CD8-positive, alpha-beta memory T cell (primary cell): Measurements from ENCODE around the gene TAF7. TPM values are rescaled to one million over a fixed set of nuclear protein-coding genes. Genes with fewer than 3 reads are reported as not detected.
A peak's percentile ranks its signal among the peaks of the same experiment; 100 is the strongest.
"Not testable (repeated sequence)": the region's sequence is repeated elsewhere in the genome, so short reads cannot be mapped to it uniquely, and the experiment has no call there.

ENCODE experiments used
- CTCF ChIA-PET: fragments of 350-600 bp; sonication (Branson Sonifier 250); formaldehyde crosslinking; loops from one replicate; lab custom pipeline; 2021; ENCODE audit warnings: antibody characterized with exemption; lab: Charles Lee
- POLR2A ChIA-PET: fragments of 350-600 bp; sonication (Branson Sonifier 250); formaldehyde crosslinking; loops from one replicate; lab custom pipeline; 2021; ENCODE audit warnings: antibody characterized with exemption; lab: Charles Lee
- DNase-seq, 5 donors: peaks; one replicate each; pipeline versions ENCODE4 v3.0.0 to v3.0.0-alpha.2; 2020 to 2022; ENCODE audit warnings: mixed read lengths in 1 of 5
- H3K27ac ChIP-seq: one replicate; pipeline ENCODE4 v1.7.0; 2013; ENCODE audit warnings: low read depth, mild to moderate bottlenecking, low read length, moderate library complexity
- H3K27me3 ChIP-seq: 2 replicates; pipeline ENCODE4 v1.7.0; 2013; ENCODE audit warnings: low read length, mild to moderate bottlenecking; ENCODE audit not compliant: insufficient read depth, poor library complexity, severe bottlenecking
- H3K36me3 ChIP-seq: 2 replicates; pipeline ENCODE4 v1.7.0; 2013; ENCODE audit warnings: mild to moderate bottlenecking, low read length, moderate library complexity; ENCODE audit not compliant: insufficient read depth
- H3K4me1 ChIP-seq: 2 replicates; pipeline ENCODE4 v1.7.0; 2013; ENCODE audit warnings: mild to moderate bottlenecking, low read length, moderate library complexity; ENCODE audit not compliant: insufficient read depth
- H3K4me3 ChIP-seq: 2 replicates; pipeline ENCODE4 v1.7.0; 2013; ENCODE audit warnings: mild to moderate bottlenecking, low read length
- H3K9me3 ChIP-seq: 2 replicates; pipeline ENCODE4 v1.7.0; 2013; ENCODE audit warnings: mild to moderate bottlenecking, low read length
- H3K27ac Mint-ChIP-seq, 8 donors: one replicate each; pipeline ENCODE4 v1.8.0; 2020 to 2021; ENCODE audit warnings: mixed read lengths in 8 of 8, mild to moderate bottlenecking in 6 of 8, inconsistent platforms in 3 of 8, moderate library complexity in 3 of 8
- H3K27me3 Mint-ChIP-seq, 2 donors: one replicate each; pipeline ENCODE4 v1.8.0; 2020 to 2021; ENCODE audit warnings: mixed read lengths in 2 of 2, mild to moderate bottlenecking in 1 of 2, moderate library complexity in 1 of 2
- H3K36me3 Mint-ChIP-seq, 3 donors: one replicate each; pipeline ENCODE4 v1.8.0; 2020 to 2021; ENCODE audit warnings: mixed read lengths in 3 of 3, inconsistent platforms in 1 of 3, mild to moderate bottlenecking in 1 of 3
- H3K4me1 Mint-ChIP-seq, 3 donors: one replicate each; pipeline ENCODE4 v1.8.0; 2020 to 2021; ENCODE audit warnings: mixed read lengths in 3 of 3, inconsistent platforms in 1 of 3, mild to moderate bottlenecking in 1 of 3
- H3K4me3 Mint-ChIP-seq, 7 donors: one replicate each; pipeline ENCODE4 v1.8.0; 2020 to 2021; ENCODE audit warnings: mixed read lengths in 7 of 7, mild to moderate bottlenecking in 6 of 7, moderate library complexity in 4 of 7, inconsistent platforms in 2 of 7
- H3K9me3 Mint-ChIP-seq, 5 donors: one replicate each; pipeline ENCODE4 v1.8.0; 2020 to 2022; ENCODE audit warnings: mixed read lengths in 5 of 5, mild to moderate bottlenecking in 3 of 5, moderate library complexity in 2 of 5, inconsistent platforms in 1 of 5
- polyA plus RNA-seq: library from polyadenylated mRNA; unstranded; fragments of 300-500 nt; fragmentation: Illumina TruSeq; gene quantifications from one replicate; pipeline ENCODE4 v1.2.3, GENCODE V29; 2021
- total RNA-seq, 2 experiments: library from RNA; stranded (reverse); gene quantifications; one replicate each; pipeline ENCODE4 v1.2.3, GENCODE V29; 2021

The TAF7 gene
- total and polyA plus RNA-seq, 3 experiments from 2014 or later = 70.9 to 196 (median 72.2) TPM

DNA sequence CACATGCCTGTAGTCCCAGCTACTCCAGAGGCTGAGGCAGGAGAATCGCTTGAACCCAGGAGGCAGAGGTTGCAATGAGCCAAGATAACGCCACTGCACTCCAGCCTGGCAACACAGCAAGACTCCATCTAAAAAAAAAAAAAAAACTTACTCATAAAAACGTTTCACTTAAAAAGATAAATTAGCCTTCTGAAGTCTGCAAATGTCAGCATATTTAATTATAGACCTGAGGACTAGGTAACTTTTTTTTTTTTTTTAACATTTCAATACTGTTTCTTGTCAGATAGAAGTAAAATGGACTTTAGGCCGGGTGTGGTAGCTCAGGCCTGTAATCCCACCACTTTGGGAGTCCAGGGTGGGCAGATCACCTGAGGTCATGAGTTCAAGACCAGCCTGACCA is 3.6 kb downstream of the TAF7 start:
- not testable (repeated sequence) for DNase-seq, H3K27me3 ChIP-seq, H3K27ac ChIP-seq, H3K4me3 ChIP-seq, H3K27ac Mint-ChIP-seq, H3K27me3 Mint-ChIP-seq
- ChIA-PET CTCF (interaction anchor here (0.8 to 5.2 kb wide), 2 partner anchors 196 to 247 kb away, joined by 3 to 35 read pairs; no protein-coding TSS in a partner anchor), POLR2A (interaction anchor here (0.7 kb wide), 1 partner anchor 14 kb away, joined by 8 read pairs; no protein-coding TSS in a partner anchor)
- Mint-ChIP-seq H3K4me1 (peaks cover 26 to 49% (median 31%) of the 10 kb centered on the region in 3 donors), H3K9me3 (peaks cover 60 to 99% (median 96%) of the 10 kb centered on the region in 5 donors), H3K4me3 (peak overlapping the region in 1 of 7 donors; percentile 36), H3K36me3 (peaks cover 34 to 73% (median 69%) of the 10 kb centered on the region in 3 donors)
- Histone ChIP-seq H3K9me3 (peaks cover 58% of the 10 kb centered on the region), H3K4me1 (peaks cover 16% of the 10 kb centered on the region), H3K36me3 (peaks cover 12% of the 10 kb centered on the region)

DNA sequence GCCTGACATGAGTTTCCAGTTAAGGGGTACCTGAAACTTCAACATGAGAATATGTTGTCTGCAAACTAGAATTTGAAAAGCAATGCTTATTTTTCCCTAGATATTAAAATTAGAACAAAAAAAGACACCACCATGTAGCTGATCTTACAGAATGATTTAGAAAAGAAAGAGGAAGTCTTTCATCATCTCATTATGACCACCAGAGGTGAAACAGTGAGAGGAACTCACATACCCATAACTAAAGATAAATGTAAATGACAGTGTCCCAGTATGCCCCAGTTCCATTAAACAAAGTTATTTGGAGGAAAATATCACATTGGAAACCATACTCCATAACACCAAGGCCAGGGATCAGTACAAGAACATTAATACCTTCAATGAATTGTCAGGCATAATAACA is 6.9 kb downstream of the TAF7 start:
- Histone ChIP-seq H3K4me1 (no peaks in the 10 kb centered on the region), H3K27ac (no peak overlapping the region), H3K27me3 (no peaks in the 10 kb centered on the region), H3K36me3 (no peaks in the 10 kb centered on the region), H3K9me3 (peaks cover 43% of the 10 kb centered on the region), H3K4me3 (no peak overlapping the region)
- Mint-ChIP-seq H3K36me3 (peaks cover 26 to 63% (median 54%) of the 10 kb centered on the region in 3 donors), H3K4me3 (no peak overlapping the region), H3K27ac (no peak overlapping the region), H3K9me3 (peaks cover 57 to 96% (median 93%) of the 10 kb centered on the region in 5 donors), H3K27me3 (no peaks in the 10 kb centered on the region), H3K4me1 (peaks cover 4 to 18% (median 7%) of the 10 kb centered on the region in 3 donors)
- ChIA-PET CTCF (interaction anchor here (1.7 kb wide), 1 partner anchor 11 kb away, joined by 4 read pairs; no protein-coding TSS in a partner anchor), POLR2A (no interaction called here)
- no peak for DNase-seq

DNA sequence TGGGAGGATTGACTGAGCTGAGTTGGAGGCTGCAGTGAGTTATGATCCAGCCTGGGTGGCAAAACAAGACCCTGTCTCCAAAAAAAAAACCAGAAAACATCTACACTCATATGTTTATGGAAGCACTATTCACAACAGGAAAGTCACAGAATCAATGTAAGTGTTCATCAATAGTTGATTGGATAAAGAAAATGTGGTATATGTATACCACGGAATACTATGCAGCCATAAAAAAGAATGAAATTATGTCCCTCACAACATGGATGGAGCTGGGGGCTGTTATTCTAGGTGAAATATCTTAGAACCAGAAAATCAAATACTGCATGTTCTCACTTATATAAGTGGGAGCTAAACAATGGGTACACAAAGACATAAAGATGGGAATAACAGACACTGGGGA is 14.0 kb downstream of the TAF7 start:
- POLR2A ChIA-PET = no interaction called here
- Mint-ChIP-seq H3K4me1 (no peaks in the 10 kb centered on the region), H3K36me3 (peaks cover 6 to 49% (median 29%) of the 10 kb centered on the region in 3 donors), H3K27ac (no peak overlapping the region), H3K27me3 (no peaks in the 10 kb centered on the region), H3K9me3 (peaks cover 38 to 88% (median 85%) of the 10 kb centered on the region in 5 donors), H3K4me3 (no peak overlapping the region)
- no peak for DNase-seq
- no peaks in the 10 kb centered on the region for H3K27me3 ChIP-seq
- CTCF ChIA-PET = no interaction called here
- H3K9me3 ChIP-seq = peaks cover 37% of the 10 kb centered on the region
- no peak overlapping the region for H3K27ac ChIP-seq
- no peaks in the 10 kb centered on the region for H3K4me1 ChIP-seq
- H3K36me3 ChIP-seq = no peaks in the 10 kb centered on the region
- no peak overlapping the region for H3K4me3 ChIP-seq

DNA sequence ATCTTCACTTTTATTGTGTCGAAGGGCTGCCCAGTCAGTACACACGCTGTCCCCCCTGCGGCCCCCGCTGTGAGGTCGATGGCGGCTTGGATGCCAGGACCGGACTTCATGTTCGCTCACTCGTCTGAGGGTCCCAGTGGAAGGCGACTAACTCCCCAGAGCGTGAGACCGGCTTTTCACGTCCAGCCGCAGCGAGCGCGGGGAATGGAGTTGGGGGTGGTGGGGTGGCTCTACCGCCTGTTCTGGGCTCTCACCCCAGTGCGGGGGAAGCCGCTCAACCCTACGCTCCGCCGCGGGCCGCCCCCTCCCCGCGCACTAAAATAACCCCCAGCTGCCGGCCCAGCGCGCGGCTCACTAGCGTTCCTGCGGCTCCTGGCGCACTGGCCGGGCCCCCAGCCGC is 16.8 kb downstream of the TAF7 start, which contains the start of gene SLC25A2:
Gene SLC25A2 (minus strand): TSS at position 294 of the 400 bp plus-strand sequence. CDS start 184 bp downstream, at position 110.
- Mint-ChIP-seq H3K4me3 (no peak within 1 kb of the TSS), H3K27me3 (no peaks in the 10 kb centered on the region), H3K4me1 (no peaks in the 10 kb centered on the region), H3K27ac (no peak within 1 kb of the TSS), H3K36me3 (peaks cover 2 to 53% (median 26%) of the 10 kb centered on the region in 3 donors), H3K9me3 (peaks cover 31 to 90% (median 77%) of the 10 kb centered on the region in 5 donors)
- Histone ChIP-seq H3K9me3 (peaks cover 38% of the 10 kb centered on the region), H3K4me1 (no peaks in the 10 kb centered on the region), H3K27me3 (no peaks in the 10 kb centered on the region), H3K27ac (no peak within 1 kb of the TSS), H3K4me3 (no peak within 1 kb of the TSS), H3K36me3 (no peaks in the 10 kb centered on the region)
- DNase-seq = no peak
- ChIA-PET CTCF (no interaction called here), POLR2A (no interaction called here)

DNA sequence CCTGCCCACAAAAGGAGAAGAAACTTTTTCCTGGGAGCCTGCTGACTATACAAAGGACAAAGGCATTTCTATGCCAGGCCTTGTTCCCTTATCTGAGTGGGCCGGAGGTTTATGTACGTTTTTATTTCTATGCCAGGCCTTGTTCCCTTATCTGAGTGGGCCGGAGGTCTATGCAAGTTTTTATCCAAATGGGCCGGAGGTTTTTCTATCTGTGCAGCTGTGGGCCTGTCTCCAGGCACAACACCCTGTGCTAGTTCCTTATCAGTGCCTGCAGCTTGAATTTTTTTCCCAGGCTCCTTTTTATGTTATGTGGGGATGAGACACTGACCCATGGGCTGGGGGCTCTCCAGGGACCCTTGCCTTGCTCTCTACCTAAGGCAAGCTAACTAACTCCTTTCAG is 22.2 kb downstream of the TAF7 start:
- H3K36me3 Mint-ChIP-seq = peaks cover 14 to 61% (median 44%) of the 10 kb centered on the region in 3 donors
- Histone ChIP-seq H3K9me3 (peaks cover 29% of the 10 kb centered on the region), H3K4me3 (no peak overlapping the region), H3K27me3 (no peaks in the 10 kb centered on the region), H3K27ac (no peak overlapping the region), H3K36me3 (no peaks in the 10 kb centered on the region), H3K4me1 (no peaks in the 10 kb centered on the region)
- no peaks in the 10 kb centered on the region for H3K27me3 Mint-ChIP-seq
- POLR2A ChIA-PET = no interaction called here
- CTCF ChIA-PET = no interaction called here
- no peak overlapping the region for H3K27ac Mint-ChIP-seq
- H3K4me1 Mint-ChIP-seq = no peaks in the 10 kb centered on the region
- no peak overlapping the region for H3K4me3 Mint-ChIP-seq
- DNase-seq = no peak
- peaks cover 49 to 95% (median 80%) of the 10 kb centered on the region in 5 donors for H3K9me3 Mint-ChIP-seq

DNA sequence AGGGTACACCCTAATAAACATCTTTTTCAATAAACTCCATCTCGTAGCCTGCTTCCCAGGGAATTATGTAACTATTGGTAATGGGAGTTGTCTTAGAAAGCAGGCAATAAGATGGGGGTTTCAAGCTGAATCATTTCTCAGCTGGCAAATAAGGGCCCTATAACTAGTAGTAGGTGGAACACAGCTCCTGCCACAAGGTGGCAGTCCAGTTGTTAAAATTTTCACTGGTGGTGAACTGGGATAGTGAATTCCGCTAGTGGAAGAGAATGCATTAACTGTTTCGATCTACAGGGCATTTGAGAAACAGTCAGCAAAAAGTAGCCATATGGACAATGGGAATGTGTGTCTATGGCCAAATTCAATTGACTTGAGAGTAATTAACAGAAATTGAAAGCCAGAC is 47.7 kb downstream of the TAF7 start:
- Mint-ChIP-seq H3K27me3 (no peaks in the 10 kb centered on the region), H3K4me1 (no peaks in the 10 kb centered on the region), H3K9me3 (peaks cover 61 to 89% (median 80%) of the 10 kb centered on the region in 5 donors), H3K4me3 (no peak overlapping the region), H3K36me3 (peaks cover 7 to 29% (median 21%) of the 10 kb centered on the region in 3 donors), H3K27ac (no peak overlapping the region)
- POLR2A ChIA-PET = no interaction called here
- H3K4me1 ChIP-seq = no peaks in the 10 kb centered on the region
- DNase-seq = no peak
- CTCF ChIA-PET = interaction anchor here (0.5 kb wide), 1 partner anchor 448 kb away, joined by 3 read pairs; no protein-coding TSS in a partner anchor
- H3K27me3 ChIP-seq = no peaks in the 10 kb centered on the region
- H3K36me3 ChIP-seq = no peaks in the 10 kb centered on the region
- H3K9me3 ChIP-seq = peaks cover 23% of the 10 kb centered on the region
- H3K4me3 ChIP-seq = no peak overlapping the region
- no peak overlapping the region for H3K27ac ChIP-seq

DNA sequence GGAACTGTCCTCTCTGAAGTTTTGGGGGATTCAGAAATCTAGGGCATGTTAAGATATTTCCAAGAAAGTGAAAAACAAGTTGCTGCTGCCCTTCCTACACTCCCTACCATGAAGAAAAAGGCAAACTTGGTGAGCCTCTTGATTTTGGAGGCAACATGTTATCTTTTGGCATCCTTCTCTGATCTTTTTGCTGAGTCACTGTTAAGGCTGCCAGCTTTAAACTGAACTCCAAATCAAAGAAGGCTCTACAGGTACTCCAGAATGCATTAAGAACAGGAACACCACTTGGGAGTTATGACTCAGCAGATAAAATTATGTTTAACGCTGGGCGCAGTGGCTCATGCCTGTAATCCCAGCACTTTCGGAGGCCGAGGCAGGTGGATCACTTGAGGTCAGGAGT is 51.4 kb downstream of the TAF7 start:
- H3K27ac ChIP-seq = no peak overlapping the region
- H3K4me3 ChIP-seq = no peak overlapping the region
- no peaks in the 10 kb centered on the region for H3K4me1 ChIP-seq
- POLR2A ChIA-PET = no interaction called here
- peaks cover 36% of the 10 kb centered on the region for H3K9me3 ChIP-seq
- H3K27me3 ChIP-seq = no peaks in the 10 kb centered on the region
- DNase-seq = no peak
- Mint-ChIP-seq H3K9me3 (peaks cover 67 to 92% (median 84%) of the 10 kb centered on the region in 5 donors), H3K36me3 (peaks cover 6 to 46% (median 28%) of the 10 kb centered on the region in 3 donors), H3K27me3 (no peaks in the 10 kb centered on the region), H3K4me1 (no peaks in the 10 kb centered on the region), H3K4me3 (no peak overlapping the region), H3K27ac (no peak overlapping the region)
- CTCF ChIA-PET = no interaction called here
- no peaks in the 10 kb centered on the region for H3K36me3 ChIP-seq
